HL-60/S4 treated with retinoic acid at 250 ng/mL for 4 days and 3 days (cell line): ENCODE data around the gene ATF6B.

Source experiments
- in situ Hi-C: fragments of 300-500 bp; cut with MboI; formaldehyde crosslinking; loops from 2 replicates; pipeline ENCODE4 v1.7.0; 2022; ENCODE audit warnings: low sequenced_read_pairs

ATF6B gene

GRCh38 chr6:32132110-32132509, 4.1 kb upstream of the ATF6B start:
- in situ Hi-C loops, result no loop called here

- in situ Hi-C loops, result no loop called here
These were observed 3.4 kb upstream of the ATF6B start for GRCh38 chr6:32131439-32131948.

GRCh38 chr6:32129297-32130088, 1.4 kb upstream of the ATF6B start:
- in situ Hi-C loops, result no loop called here

- in situ Hi-C loops, result no loop called here
These were observed 778 bp upstream of the ATF6B start for GRCh38 chr6:32128751-32129296.

- in situ Hi-C loops, result no loop called here
These were observed 683 bp downstream of the ATF6B start for GRCh38 chr6:32127409-32127716.

GRCh38 chr6:32126880-32127279, 1.2 kb downstream of the ATF6B start:
- in situ Hi-C loops, result no loop called here

DNA sequence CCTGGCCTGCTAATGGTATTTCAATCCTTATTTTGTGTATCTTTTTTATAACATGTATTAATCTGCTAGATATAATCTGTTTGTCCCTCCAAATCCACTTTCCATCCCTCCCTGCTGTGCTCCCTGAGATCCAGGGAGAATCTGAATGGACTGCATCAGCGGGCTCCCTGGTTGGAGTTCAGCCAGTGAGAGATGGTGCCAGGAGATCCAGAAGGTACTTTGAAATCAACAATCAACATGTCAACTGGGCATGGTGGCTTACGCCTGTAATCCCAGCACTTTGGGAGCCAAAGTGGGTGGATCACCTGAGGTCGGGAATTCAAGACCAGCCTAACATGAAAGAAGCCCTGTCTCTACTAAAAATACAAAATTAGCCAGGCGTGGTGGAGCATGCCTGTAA, 4.4 kb downstream of the ATF6B start:
- in situ Hi-C loops, result no loop called here

DNA sequence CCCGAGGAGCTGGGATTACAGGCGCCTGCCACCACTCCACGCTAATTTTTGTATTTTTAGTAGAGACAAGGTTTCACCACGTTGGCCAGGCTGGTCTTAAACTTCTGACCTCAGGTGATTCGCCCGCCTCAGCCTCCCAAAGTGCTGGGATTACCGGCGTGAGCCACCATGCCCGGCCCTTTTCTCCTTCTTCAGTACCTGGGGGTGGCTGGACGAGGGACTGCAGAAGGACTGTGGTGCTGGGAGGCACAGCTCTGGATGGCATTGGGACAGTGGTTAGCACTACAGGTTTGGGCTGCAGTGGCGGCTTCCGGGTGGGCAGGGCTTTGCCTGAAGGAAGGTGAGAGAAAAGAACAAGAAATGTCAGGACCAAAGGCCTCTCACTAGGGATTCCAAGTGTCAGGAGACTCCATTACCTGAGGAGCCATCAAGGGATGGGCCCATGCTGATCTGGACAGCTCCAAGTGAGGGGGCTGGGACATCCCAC, 7.4 kb downstream of the ATF6B start:
- in situ Hi-C loops, result no loop called here

- in situ Hi-C loops, result no loop called here
These were observed 9.0 kb downstream of the ATF6B start for GRCh38 chr6:32118782-32119628.

- in situ Hi-C loops, result no loop called here
These were observed 10.6 kb downstream of the ATF6B start for GRCh38 chr6:32117461-32117860.

GRCh38 chr6:32116674-32117073, 11.4 kb downstream of the ATF6B start:
- in situ Hi-C loops, result no loop called here

DNA sequence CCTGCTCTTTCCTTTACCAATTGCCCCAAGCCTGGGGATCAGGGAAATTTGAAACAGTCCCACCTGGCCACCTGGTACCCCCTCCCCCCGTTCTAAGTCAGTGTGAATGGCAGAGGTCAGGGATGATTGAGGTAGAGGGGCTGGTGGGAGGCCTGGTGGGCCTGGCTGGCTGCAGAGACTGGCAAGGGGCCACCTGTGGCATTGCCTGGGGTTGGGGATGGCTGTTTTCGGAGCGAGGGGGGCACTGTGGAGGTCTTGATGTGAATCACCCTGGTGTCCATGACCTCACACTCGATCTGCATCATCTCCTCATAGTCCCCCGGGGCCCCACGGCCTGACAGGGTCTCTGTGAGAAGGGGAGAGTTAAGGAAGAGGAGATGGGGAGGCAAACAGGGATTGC, 12.4 kb downstream of the ATF6B start:
- in situ Hi-C loops, result no loop called here

DNA sequence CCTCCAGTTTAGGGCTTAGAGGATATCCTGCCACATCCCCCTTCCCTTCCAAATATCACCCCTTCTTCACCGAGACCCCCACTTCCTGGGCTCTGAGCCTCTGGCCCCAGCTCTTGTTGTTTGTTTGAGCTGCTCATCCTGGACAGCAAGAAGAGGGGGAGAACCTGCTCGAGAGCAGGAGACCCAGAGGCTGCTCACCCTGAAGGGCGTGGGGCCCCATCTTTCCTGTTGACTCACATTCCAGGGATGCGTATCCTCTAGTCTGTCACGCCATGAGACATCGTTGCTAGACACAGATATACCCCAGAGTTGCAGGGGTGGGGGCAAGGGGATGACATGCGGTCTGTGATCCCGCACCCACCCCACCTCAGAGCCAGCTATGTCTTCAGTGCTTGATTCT, 13.2 kb downstream of the ATF6B start:
- in situ Hi-C loops, result no loop called here

DNA sequence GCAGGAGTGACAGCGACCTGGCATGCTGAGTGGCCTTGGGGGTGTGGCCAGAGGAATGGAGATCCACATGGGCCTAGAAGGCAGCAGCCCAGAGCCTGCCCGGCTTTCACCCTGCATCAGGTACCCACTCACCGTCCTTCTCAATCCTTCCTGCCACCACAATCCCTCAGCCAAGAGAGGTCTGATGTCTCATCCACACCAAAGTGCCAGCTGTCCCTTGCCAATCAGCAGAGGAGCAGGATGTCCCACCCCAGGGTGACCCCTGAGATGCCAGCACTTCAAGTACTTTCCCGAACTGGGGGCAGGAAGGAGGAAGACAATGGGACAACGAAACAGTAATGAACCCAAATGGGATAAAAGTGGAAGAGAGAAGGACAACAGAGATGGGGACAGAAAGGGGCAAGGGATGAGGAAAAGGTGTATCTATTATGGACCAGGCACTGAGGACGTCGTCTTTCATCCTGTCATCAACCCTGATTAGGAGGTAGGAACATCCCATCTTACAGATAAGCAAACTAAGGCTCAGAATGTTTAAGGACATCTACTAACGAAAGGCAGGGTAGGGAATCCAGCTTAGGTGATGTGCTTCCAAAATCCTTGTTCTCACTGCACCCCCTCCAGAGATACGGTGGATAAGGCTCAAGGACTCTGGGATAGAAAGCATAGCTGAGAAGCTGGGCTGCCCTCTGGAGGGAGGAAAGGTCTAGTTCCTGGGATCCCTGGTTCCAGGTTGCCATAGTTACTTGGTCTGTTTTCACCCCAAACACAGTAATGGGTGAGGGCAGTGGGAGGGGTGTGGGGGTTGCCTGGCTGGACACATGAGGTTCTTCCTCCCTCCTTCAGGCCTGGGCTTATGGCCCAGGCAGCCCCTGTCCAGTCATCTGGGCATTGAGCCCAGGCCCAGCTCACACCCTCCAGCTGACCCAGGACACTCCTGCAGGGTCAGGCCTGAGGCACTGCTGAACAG, 14.4 kb downstream of the ATF6B start:
- in situ Hi-C loops, result no loop called here

- in situ Hi-C loops, result no loop called here
These were observed 15.5 kb downstream of the ATF6B start for GRCh38 chr6:32112431-32112980.

- in situ Hi-C loops, result no loop called here
These were observed 16.5 kb downstream of the ATF6B start for GRCh38 chr6:32111424-32112066.

DNA sequence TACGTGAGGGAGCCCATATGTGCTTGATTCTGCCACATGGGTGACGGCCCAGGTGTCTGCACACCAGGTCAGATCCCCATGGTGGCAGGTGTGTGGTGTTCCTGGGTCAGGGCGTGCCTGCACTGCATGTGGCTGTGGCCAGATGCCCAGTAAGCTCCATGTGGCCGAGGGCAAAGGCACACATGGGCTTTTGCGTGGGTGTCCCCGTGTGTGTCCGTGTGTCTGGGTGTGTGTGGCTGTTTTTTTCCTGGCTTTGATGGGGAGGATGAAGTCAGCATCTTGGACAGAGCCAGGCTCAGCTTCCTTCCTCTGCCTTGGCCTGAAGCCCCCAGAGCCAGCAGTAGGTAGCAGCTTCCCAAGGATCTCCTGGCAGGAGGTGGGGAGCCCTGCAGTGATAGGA, 17.4 kb downstream of the ATF6B start:
- in situ Hi-C loops, result no loop called here

DNA sequence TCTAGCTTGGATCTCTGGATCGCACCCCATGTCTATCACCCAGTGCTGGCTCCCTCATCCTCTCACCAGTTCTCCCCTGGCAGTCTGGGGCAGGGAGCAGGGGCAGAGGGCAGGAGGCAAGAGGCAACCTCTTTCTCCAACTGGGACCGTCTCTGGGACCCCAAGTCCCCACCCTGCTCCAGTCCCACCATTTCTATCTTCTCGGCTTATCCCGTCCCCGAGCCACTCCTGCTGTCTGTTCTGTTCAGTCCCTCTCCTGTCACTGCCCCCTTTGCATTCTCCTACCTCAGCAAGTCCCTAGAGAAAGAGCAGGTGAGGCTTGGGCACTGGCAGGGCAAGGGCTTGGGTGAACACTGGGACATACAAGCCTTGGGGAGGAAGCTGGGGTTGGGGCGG, 18.3 kb downstream of the ATF6B start:
- in situ Hi-C loops, result no loop called here

- in situ Hi-C loops, result no loop called here
These were observed 18.8 kb downstream of the ATF6B start, which contains the start of gene TNXB for GRCh38 chr6:32109114-32109764. TSS of gene TNXB (minus strand) at chr6:32109338. CDS start at chr6:32098198, 11,140 bp downstream.
